ENCODE data around the gene APOBEC3A. TPM values are rescaled to one million over a fixed set of nuclear protein-coding genes. Genes with fewer than 3 reads are reported as not detected.
"Not testable (repeated sequence)": the region's sequence is repeated elsewhere in the genome, so short reads cannot be mapped to it uniquely, and the experiment has no call there.

Gene APOBEC3A
- polyA plus RNA-seq, 1 of the 3 experiments (the other 2 are of a cell fraction), result not detected

DNA sequence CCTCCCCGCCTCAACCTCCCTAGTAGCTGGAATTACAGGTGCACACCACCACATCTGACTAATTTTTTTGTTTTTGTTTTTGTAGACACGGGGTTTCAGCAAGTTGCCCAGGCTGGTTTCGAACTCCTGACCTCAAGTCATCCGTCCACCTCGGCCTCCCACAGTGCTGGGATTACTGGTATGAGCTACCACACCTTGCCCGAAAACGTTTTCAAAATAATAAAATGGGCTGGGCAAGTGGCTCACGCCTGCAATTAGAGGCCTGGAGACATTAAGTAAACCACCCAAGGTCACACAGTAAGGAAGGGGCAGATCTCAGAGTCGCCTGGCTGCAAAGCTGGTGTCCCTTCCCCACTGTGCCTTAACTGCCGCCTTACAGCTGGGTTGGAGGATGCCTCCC is 23.2 kb downstream of the APOBEC3A start:
- H3K4me3 ChIP-seq (ENCODE audit: low read depth in 2 of 2, low read length in 1 of 2); H2AFZ ChIP-seq (ENCODE audit: low read depth); H3K79me2 ChIP-seq (ENCODE audit: insufficient read depth); H3F3A ChIP-seq (replicated peaks; ENCODE audit: insufficient read depth); H3K9me2 ChIP-seq; H3K4me1 ChIP-seq (ENCODE audit: control insufficient read depth in 1 of 2, insufficient read depth in 2 of 2, low read depth in 1 of 2, low read length in 1 of 2); CTCF ChIA-PET; DNase-seq; H3K36me3 ChIP-seq (replicated peaks in 1 of 2; ENCODE audit: control insufficient read depth in 1 of 2, insufficient read depth in 2 of 2, low read length in 1 of 2); H3K27ac ChIP-seq (ENCODE audit: low read depth in 2 of 2, low read length in 1 of 2); H3K9ac ChIP-seq; H4K20me1 ChIP-seq (ENCODE audit: insufficient read depth); H3K27me3 ChIP-seq (ENCODE audit: insufficient read depth); H3K4me2 ChIP-seq; H3K9me3 ChIP-seq; POLR2A ChIA-PET: not testable (repeated sequence)
- no CpG with 5 or more reads among the region's 10 CpGs for WGBS (ENCODE audit: low lambda C conversion rate)

- no peak overlapping the region for H3K27ac ChIP-seq (ENCODE audit: low read depth in 2 of 2, low read length in 1 of 2)
- no peak overlapping the region for H2AFZ ChIP-seq (ENCODE audit: low read depth)
- WGBS (ENCODE audit: low lambda C conversion rate), result 100% methylated on average over 1 of the region's 27 CpGs
- no peak overlapping the region for H3K9ac ChIP-seq
- H3K4me2 ChIP-seq, result no peak overlapping the region
- CTCF ChIA-PET, result no interaction called here
- no peaks in the 10 kb centered on the region for H3K79me2 ChIP-seq (ENCODE audit: insufficient read depth)
- H3K4me3 ChIP-seq (ENCODE audit: low read depth in 2 of 2, low read length in 1 of 2), result no peak overlapping the region
- H3K27me3 ChIP-seq (ENCODE audit: insufficient read depth), result no peaks in the 10 kb centered on the region
- no peaks in the 10 kb centered on the region for H3K9me3 ChIP-seq
- TF ChIP-seq EZH2phosphoT487 (IDR thresholded peaks at IDR 0.05; ENCODE audit: borderline replicate concordance, low read depth) (no peak), RXRA (IDR thresholded peaks at IDR 0.05; ENCODE audit: borderline replicate concordance, low read depth) (no peak), CHD2 (IDR thresholded peaks at IDR 0.05; ENCODE audit: low read length, partially characterized antibody) (no peak), SIN3A (IDR thresholded peaks at IDR 0.05; ENCODE audit: borderline replicate concordance, low read depth, low read length) (no peak), RAD21 (IDR thresholded peaks at IDR 0.05; ENCODE audit: low read length) (no peak)
- POLR2A ChIA-PET, result no interaction called here
- no peak for DNase-seq
- H3K4me1 ChIP-seq (ENCODE audit: control insufficient read depth in 1 of 2, insufficient read depth in 2 of 2, low read depth in 1 of 2, low read length in 1 of 2), result no peaks in the 10 kb centered on the region
- H3K9me2 ChIP-seq, result no peaks in the 10 kb centered on the region
- H3K36me3 ChIP-seq (replicated peaks in 1 of 2; ENCODE audit: control insufficient read depth in 1 of 2, insufficient read depth in 2 of 2, low read length in 1 of 2), result no peaks in the 10 kb centered on the region
- H3F3A ChIP-seq (replicated peaks; ENCODE audit: insufficient read depth), result no peaks in the 10 kb centered on the region
- no peaks in the 10 kb centered on the region for H4K20me1 ChIP-seq (ENCODE audit: insufficient read depth)
Observed at GRCh38 chr22:38981005-38981991, 23.9 kb downstream of the APOBEC3A start.

DNA sequence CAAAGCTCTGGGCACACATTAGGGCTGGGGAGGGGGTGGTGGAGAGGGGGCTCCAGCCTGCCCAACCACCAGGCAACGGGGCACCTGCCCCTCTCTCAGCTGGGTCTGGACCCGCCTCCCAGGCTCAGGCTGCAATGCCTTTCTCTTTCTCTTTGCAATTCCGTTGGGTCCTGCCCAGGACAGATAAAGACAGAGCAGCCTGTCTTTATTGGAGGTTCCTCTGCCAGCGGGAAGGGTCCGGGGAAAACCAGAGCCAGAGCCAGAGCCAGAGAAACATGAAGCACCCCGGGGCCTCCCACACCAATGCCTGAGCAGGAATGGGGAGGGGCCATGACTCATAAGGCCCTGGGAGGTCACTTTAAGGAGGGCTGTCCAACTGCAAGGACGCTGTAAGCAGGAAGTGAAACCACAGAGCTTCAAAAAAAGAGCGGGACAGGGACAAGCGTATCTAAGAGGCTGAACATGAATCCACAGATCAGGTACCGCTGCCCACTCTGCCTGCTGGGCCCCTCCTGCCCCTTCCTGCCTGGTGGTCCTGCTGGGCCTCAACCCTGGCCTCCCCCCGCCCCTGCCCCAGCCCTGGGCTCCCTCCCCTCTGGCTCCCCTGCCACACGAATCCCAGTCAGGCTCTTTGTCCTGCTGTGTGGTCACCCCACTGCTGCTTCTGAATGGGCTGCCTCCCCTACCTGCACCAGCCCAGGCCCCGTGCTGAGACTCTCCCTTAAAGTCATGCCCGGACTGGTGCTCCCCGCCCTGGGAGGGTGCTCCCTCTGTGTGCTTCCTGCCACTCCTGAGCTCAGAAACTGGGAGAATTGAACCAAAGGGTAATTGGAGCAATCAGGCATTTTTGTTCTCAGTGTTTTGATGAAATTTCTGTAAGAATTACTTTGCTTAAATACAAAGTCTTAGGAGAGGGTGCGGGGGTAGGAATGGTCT is 24.9 kb downstream of the APOBEC3A start, which contains the start of gene APOBEC3B:
APOBEC3B (plus strand) TSS at position 356 of the 936 bp plus-strand sequence; CDS start at position 463, 107 bp downstream.
- CTCF ChIA-PET, result no interaction called here
- H2AFZ ChIP-seq (ENCODE audit: low read depth), result no peak within 1 kb of the TSS
- no CpG with 5 or more reads among the region's 16 CpGs for WGBS (ENCODE audit: low lambda C conversion rate)
- TF ChIP-seq CTCF (IDR thresholded peaks at IDR 0.05) (no peak), NFIC (IDR thresholded peaks at IDR 0.05; ENCODE audit: borderline replicate concordance) (no peak), POLR2AphosphoS5 (IDR thresholded peaks at IDR 0.05; ENCODE audit: low read depth, low read length) (no peak), RXRA (IDR thresholded peaks at IDR 0.05; ENCODE audit: borderline replicate concordance, low read depth) (no peak), FOSL2 (IDR thresholded peaks at IDR 0.05; ENCODE audit: borderline replicate concordance, low read depth) (no peak), ELF1 (IDR thresholded peaks at IDR 0.05) (no peak), NRF1 (IDR thresholded peaks at IDR 0.05; ENCODE audit: low read depth, low read length) (no peak), GATA2 (CRISPR knock-in tag; IDR thresholded peaks at IDR 0.05) (no peak), REST (IDR thresholded peaks at IDR 0.05; ENCODE audit: low read depth, low read length) (no peak)

More for the DNA sequence above, 24.9 kb downstream of the APOBEC3A start, which contains the start of gene APOBEC3B:
- Histone ChIP-seq H3K9me2 (no peaks in the 10 kb centered on the region), H3K4me3 (ENCODE audit: low read depth in 2 of 2, low read length in 1 of 2) (no peak within 1 kb of the TSS), H3K27ac (ENCODE audit: low read depth in 2 of 2, low read length in 1 of 2) (no peak within 1 kb of the TSS), H3K9me3 (no peaks in the 10 kb centered on the region), H3K4me1 (ENCODE audit: control insufficient read depth in 1 of 2, insufficient read depth in 2 of 2, low read depth in 1 of 2, low read length in 1 of 2) (no peaks in the 10 kb centered on the region), H3K4me2 (no peak within 1 kb of the TSS), H3F3A (replicated peaks; ENCODE audit: insufficient read depth) (no peaks in the 10 kb centered on the region), H3K9ac (no peak within 1 kb of the TSS), H3K79me2 (ENCODE audit: insufficient read depth) (no peaks in the 10 kb centered on the region), H4K20me1 (ENCODE audit: insufficient read depth) (no peaks in the 10 kb centered on the region), H3K36me3 (replicated peaks in 1 of 2; ENCODE audit: control insufficient read depth in 1 of 2, insufficient read depth in 2 of 2, low read length in 1 of 2) (no peaks in the 10 kb centered on the region), H3K27me3 (ENCODE audit: insufficient read depth) (no peaks in the 10 kb centered on the region)
- no peak for DNase-seq
- POLR2A ChIA-PET, result no interaction called here
